ENCODE data around the gene PRH2.

DNA sequence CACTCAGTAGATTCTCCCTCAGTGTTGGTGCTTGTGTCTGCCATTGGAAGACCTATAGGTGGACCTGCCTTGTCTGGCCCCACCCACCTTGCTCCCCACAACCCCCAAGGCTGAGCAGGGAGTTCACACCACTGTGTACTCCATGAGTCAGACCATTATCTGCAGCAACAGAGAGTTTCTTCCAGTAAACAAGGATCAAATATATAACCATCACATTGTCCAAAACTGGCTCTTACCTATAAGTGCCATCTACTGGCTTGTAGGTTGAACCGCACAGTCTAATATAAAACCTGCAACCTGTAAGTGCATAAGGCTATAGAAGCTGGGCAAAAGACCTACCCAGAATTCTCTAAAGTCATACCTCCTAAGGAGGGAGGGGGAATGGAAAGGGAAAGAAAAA is 27.6 kb upstream of the PRH2 start:
- TF ChIP-seq POLR2A (IDR thresholded peaks at IDR 0.05; ENCODE audit: low read depth, low read length), result no peak
- TF ChIP-seq, protein P1, sequence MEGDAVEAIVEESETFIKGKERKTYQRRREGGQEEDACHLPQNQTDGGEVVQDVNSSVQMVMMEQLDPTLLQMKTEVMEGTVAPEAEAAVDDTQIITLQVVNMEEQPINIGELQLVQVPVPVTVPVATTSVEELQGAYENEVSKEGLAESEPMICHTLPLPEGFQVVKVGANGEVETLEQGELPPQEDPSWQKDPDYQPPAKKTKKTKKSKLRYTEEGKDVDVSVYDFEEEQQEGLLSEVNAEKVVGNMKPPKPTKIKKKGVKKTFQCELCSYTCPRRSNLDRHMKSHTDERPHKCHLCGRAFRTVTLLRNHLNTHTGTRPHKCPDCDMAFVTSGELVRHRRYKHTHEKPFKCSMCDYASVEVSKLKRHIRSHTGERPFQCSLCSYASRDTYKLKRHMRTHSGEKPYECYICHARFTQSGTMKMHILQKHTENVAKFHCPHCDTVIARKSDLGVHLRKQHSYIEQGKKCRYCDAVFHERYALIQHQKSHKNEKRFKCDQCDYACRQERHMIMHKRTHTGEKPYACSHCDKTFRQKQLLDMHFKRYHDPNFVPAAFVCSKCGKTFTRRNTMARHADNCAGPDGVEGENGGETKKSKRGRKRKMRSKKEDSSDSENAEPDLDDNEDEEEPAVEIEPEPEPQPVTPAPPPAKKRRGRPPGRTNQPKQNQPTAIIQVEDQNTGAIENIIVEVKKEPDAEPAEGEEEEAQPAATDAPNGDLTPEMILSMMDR (IDR thresholded peaks at IDR 0.05; ENCODE audit: extremely low read depth in 1 of 2, insufficient read depth in 1 of 2, low read depth in 1 of 2, low read length in 2 of 2), result no peak

Data from endothelial cell of umbilical vein (primary cell).